HepG2 (cell line): Measurements from ENCODE around the gene ARHGDIA. TPM values are rescaled to one million over a fixed set of nuclear protein-coding genes. Genes with fewer than 3 reads are reported as not detected.

Source experiments
- CENPT ChIP-seq: sonication (generic); formaldehyde crosslinking; IDR thresholded peaks from 2 replicates; pipeline ENCODE4 v1.8.0; 2022; ENCODE audit warnings: low read depth, mild to moderate bottlenecking, moderate library complexity, missing genetic modification reagents
- DPF2 ChIP-seq: sonication (generic); formaldehyde crosslinking; IDR thresholded peaks from 2 replicates; pipeline ENCODE4 v1.4.0; 2020; ENCODE audit warnings: mild to moderate bottlenecking, low read depth, missing genetic modification reagents, borderline replicate concordance
- GATA4 ChIP-seq: sonication (generic); IDR thresholded peaks from 2 replicates; pipeline ENCODE4 v1.6.1; 2016; ENCODE audit warnings: antibody characterized with exemption, low read depth, borderline replicate concordance
- GTF3A ChIP-seq: sonication (generic); formaldehyde crosslinking; conservative IDR thresholded peaks from 2 replicates; pipeline ENCODE4 v1.4.0; 2020; ENCODE audit warnings: mild to moderate bottlenecking, missing genetic modification reagents
- ISX ChIP-seq: sonication (generic); formaldehyde crosslinking; conservative IDR thresholded peaks from 2 replicates; pipeline ENCODE4 v1.5.0; 2020; ENCODE audit warnings: missing genetic modification reagents
- KLF11 ChIP-seq: IDR thresholded peaks from 2 replicates; pipeline ENCODE4 v1.6.1; 2016; ENCODE audit warnings: missing compliant biosample characterization
- MZF1 ChIP-seq: sonication (generic); formaldehyde crosslinking; IDR thresholded peaks from 2 replicates; pipeline ENCODE4 v1.8.1; 2023; ENCODE audit warnings: mild to moderate bottlenecking, missing genetic modification reagents, borderline replicate concordance
- SKI ChIP-seq: fragments of 450-650 bp; IDR thresholded peaks from one replicate; pipeline ENCODE4 v1.6.1; 2018; ENCODE audit warnings: mild to moderate bottlenecking; ENCODE audit not compliant: partially characterized antibody
- ZNF546 ChIP-seq: sonication (generic); formaldehyde crosslinking; conservative IDR thresholded peaks from 2 replicates; pipeline ENCODE4 v1.8.1; 2023; ENCODE audit warnings: mild to moderate bottlenecking, missing genetic modification reagents
- ZNF850 ChIP-seq: sonication (generic); formaldehyde crosslinking; conservative IDR thresholded peaks from 2 replicates; pipeline ENCODE4 v1.9.0; 2021; ENCODE audit warnings: mild to moderate bottlenecking, missing genetic modification reagents
- polyA plus RNA-seq, 8 experiments: library from polyadenylated mRNA; depleted of rRNA in 3 of 8; stranded (reverse) in 7 of 8; unstranded in 1 of 8; fragments of >200 nt; fragmentation: Illumina TruSeq in 4 of 8; extraction: Trizol in 4 of 8; gene quantifications; 2 replicates each; pipeline versions ENCODE4 v1.2.1 to v1.2.3, GENCODE V29; 2011 to 2016; ENCODE audit warnings: low read depth in 4 of 8, missing spikeins in 1 of 8, mixed read lengths in 1 of 8; ENCODE audit not compliant: insufficient read depth in 1 of 8
- total RNA-seq, 5 experiments: library from RNA; depleted of rRNA; stranded (reverse); fragments of >200 nt; fragmentation: Illumina TruSeq; extraction: Trizol; gene quantifications; 2 replicates each; pipeline ENCODE4 v1.2.3, GENCODE V29; 2016; ENCODE audit warnings: low read depth in 1 of 5
- TF ChIP-seq, protein P1 (sequence below): sonication (generic); formaldehyde crosslinking; IDR thresholded peaks from 2 replicates; pipeline ENCODE4 v1.9.0; 2021; ENCODE audit warnings: missing genetic modification reagents, mild to moderate bottlenecking, borderline replicate concordance
- TF ChIP-seq, protein P2 (sequence below): sonication (generic); formaldehyde crosslinking; conservative IDR thresholded peaks from 2 replicates; pipeline ENCODE4 v1.4.0; 2020; ENCODE audit warnings: missing genetic modification reagents
- TF ChIP-seq, protein P3 (sequence below): IDR thresholded peaks from 2 replicates; pipeline ENCODE4 v1.6.1; 2016
- TF ChIP-seq, protein P4 (sequence below): sonication (generic); formaldehyde crosslinking; IDR thresholded peaks from 2 replicates; pipeline ENCODE4 v1.8.1; 2022; ENCODE audit warnings: low read depth, mild to moderate bottlenecking, missing genetic modification reagents
- TF ChIP-seq, protein P5 (sequence below): IDR thresholded peaks from 2 replicates; pipeline ENCODE4 v1.6.1; 2016; ENCODE audit warnings: low read depth
- TF ChIP-seq, protein P6 (sequence below): IDR thresholded peaks from 2 replicates; pipeline ENCODE4 v1.6.1; 2016; ENCODE audit warnings: mild to moderate bottlenecking, missing biosample characterization, missing genetic modification reagents

The ARHGDIA gene
- total and polyA plus RNA-seq, 2 of the 13 experiments (the other 11 are each of a cell fraction or from before 2014, with no cell fraction given): 40.0 to 64.0 TPM

DNA sequence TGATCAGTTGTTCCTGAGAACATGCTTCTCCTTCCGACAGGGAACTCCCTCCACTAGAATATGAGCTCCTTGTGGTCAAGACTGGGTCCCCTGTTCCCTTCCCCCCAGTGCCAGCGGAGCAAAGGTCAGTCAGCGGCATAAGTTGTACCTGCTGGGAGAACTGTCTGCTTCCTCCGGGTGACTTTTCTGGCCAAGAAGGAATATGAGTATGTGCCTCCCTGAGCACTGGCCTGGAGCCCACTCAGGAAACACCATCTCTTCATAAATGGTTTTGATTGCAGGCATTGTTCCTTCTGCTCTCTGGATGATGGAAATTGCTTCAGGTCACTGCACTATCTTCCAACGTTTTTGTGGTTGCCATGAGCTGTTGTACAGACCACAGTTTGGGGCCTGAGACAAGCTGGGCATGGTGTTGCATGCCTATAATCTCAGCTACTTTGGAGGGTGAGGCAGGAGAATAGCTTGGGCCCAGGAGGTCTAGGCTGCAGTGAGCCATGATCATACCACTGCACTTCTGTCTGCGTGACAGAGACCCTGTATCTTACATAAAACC is 7.9 kb downstream of the ARHGDIA start (continued):
- TF ChIP-seq, protein P1, sequence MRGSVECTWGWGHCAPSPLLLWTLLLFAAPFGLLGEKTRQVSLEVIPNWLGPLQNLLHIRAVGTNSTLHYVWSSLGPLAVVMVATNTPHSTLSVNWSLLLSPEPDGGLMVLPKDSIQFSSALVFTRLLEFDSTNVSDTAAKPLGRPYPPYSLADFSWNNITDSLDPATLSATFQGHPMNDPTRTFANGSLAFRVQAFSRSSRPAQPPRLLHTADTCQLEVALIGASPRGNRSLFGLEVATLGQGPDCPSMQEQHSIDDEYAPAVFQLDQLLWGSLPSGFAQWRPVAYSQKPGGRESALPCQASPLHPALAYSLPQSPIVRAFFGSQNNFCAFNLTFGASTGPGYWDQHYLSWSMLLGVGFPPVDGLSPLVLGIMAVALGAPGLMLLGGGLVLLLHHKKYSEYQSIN (CRISPR knock-in tag): no peak
- 0 out of 2 replicates have a peak, but pooled peaks have one; percentile 78 for TF ChIP-seq GTF3A
- TF ChIP-seq, protein P2, sequence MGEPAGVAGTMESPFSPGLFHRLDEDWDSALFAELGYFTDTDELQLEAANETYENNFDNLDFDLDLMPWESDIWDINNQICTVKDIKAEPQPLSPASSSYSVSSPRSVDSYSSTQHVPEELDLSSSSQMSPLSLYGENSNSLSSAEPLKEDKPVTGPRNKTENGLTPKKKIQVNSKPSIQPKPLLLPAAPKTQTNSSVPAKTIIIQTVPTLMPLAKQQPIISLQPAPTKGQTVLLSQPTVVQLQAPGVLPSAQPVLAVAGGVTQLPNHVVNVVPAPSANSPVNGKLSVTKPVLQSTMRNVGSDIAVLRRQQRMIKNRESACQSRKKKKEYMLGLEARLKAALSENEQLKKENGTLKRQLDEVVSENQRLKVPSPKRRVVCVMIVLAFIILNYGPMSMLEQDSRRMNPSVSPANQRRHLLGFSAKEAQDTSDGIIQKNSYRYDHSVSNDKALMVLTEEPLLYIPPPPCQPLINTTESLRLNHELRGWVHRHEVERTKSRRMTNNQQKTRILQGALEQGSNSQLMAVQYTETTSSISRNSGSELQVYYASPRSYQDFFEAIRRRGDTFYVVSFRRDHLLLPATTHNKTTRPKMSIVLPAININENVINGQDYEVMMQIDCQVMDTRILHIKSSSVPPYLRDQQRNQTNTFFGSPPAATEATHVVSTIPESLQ (CRISPR knock-in tag): no peak
- TF ChIP-seq ISX (CRISPR knock-in tag): no peak
- TF ChIP-seq, protein P3, sequence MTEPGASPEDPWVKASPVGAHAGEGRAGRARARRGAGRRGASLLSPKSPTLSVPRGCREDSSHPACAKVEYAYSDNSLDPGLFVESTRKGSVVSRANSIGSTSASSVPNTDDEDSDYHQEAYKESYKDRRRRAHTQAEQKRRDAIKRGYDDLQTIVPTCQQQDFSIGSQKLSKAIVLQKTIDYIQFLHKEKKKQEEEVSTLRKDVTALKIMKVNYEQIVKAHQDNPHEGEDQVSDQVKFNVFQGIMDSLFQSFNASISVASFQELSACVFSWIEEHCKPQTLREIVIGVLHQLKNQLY (CRISPR knock-in tag): no peak
- no peak for TF ChIP-seq ZNF850 (CRISPR knock-in tag)
- TF ChIP-seq GATA4: no peak
- no peak for TF ChIP-seq MZF1 (CRISPR knock-in tag)
- no peak for TF ChIP-seq CENPT (CRISPR knock-in tag)
- TF ChIP-seq, protein P4, sequence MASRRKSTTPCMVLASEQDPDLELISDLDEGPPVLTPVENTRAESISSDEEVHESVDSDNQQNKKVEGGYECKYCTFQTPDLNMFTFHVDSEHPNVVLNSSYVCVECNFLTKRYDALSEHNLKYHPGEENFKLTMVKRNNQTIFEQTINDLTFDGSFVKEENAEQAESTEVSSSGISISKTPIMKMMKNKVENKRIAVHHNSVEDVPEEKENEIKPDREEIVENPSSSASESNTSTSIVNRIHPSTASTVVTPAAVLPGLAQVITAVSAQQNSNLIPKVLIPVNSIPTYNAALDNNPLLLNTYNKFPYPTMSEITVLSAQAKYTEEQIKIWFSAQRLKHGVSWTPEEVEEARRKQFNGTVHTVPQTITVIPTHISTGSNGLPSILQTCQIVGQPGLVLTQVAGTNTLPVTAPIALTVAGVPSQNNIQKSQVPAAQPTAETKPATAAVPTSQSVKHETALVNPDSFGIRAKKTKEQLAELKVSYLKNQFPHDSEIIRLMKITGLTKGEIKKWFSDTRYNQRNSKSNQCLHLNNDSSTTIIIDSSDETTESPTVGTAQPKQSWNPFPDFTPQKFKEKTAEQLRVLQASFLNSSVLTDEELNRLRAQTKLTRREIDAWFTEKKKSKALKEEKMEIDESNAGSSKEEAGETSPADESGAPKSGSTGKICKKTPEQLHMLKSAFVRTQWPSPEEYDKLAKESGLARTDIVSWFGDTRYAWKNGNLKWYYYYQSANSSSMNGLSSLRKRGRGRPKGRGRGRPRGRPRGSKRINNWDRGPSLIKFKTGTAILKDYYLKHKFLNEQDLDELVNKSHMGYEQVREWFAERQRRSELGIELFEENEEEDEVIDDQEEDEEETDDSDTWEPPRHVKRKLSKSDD (CRISPR knock-in tag): no peak
- no peak for TF ChIP-seq KLF11 (CRISPR knock-in tag)
- no peak for TF ChIP-seq SKI
- TF ChIP-seq, protein P5, sequence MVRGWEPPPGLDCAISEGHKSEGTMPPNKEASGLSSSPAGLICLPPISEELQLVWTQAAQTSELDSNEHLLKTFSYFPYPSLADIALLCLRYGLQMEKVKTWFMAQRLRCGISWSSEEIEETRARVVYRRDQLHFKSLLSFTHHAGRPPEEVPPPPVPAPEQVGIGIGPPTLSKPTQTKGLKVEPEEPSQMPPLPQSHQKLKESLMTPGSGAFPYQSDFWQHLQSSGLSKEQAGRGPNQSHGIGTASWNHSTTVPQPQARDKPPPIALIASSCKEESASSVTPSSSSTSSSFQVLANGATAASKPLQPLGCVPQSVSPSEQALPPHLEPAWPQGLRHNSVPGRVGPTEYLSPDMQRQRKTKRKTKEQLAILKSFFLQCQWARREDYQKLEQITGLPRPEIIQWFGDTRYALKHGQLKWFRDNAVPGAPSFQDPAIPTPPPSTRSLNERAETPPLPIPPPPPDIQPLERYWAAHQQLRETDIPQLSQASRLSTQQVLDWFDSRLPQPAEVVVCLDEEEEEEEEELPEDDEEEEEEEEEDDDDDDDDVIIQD (CRISPR knock-in tag): no peak
- TF ChIP-seq, protein P6, sequence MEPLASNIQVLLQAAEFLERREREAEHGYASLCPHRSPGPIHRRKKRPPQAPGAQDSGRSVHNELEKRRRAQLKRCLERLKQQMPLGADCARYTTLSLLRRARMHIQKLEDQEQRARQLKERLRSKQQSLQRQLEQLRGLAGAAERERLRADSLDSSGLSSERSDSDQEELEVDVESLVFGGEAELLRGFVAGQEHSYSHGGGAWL: no peak
- no peak for TF ChIP-seq ZNF546 (CRISPR knock-in tag)
- TF ChIP-seq DPF2 (CRISPR knock-in tag): 0 out of 2 replicates have a peak, but pooled peaks have one; percentile 26
